ENCODE measurements around the gene TTN. TPM values are rescaled to one million over a fixed set of nuclear protein-coding genes. Genes with fewer than 3 reads are reported as not detected.

Gene TTN
- total and polyA plus RNA-seq, 4 donors, result 0.98 to 4.5 (median 1.9) TPM

- Histone ChIP-seq H3K27ac (ENCODE audit: low read depth, low read length) (no peak overlapping the region), H3K27me3 (ENCODE audit: control insufficient read depth, insufficient read depth, low read length) (no peaks in the 10 kb centered on the region), H3K36me3 (ENCODE audit: control insufficient read depth, insufficient read depth, low read length) (peaks cover 5% of the 10 kb centered on the region), H3K4me3 (ENCODE audit: low read depth, low read length) (no peak overlapping the region), H3K4me1 (ENCODE audit: control insufficient read depth, insufficient read depth, low read length) (no peaks in the 10 kb centered on the region), H3K9me3 (ENCODE audit: control insufficient read depth, insufficient read depth, low read length) (no peaks in the 10 kb centered on the region)
- no CpG with 5 or more reads among the region's 3 CpGs for WGBS (ENCODE audit: insufficient coverage)
- DNase-seq (ENCODE audit: low read depth in 4 of 6, low spot score in 6 of 6), result no peak
These were observed 321.9 kb downstream of the TTN start for GRCh38 chr2:178485356-178485755.

DNA sequence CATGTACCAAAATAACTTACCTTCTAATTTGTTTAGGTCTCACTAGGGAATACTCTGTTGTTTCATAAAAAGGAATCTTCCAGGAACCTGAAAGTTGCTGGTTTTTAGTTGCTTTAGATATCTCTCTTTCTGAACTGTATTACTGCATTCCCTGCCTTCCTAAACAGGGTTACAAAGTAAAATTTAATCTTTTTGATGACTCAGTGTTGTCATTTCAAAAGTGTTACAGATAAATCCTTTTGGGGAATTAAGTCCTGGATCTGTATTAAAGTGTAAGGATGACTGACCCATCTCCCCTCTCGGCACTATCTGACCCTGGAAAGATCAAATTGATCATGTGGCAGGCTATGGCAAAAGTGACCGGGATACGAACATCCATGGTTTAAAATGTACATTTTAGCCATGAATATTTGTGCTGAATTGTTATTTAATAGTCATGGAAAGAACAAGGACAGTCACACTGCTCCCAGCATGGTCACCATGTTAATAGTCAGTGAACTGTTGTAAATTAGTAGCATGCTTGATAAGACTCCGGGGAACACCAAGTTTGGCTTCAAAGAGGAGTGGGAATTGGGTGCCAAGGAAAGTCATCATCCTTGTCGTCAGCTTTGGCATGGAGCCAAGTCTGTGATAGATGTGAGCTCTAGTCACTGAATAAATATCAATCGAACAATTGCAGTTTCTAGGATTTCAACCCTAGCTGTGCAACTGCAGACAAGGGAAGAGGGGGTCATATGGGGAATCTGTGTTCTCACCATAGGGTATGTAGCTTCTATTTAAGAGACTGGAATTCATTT, 322.8 kb downstream of the TTN start:
- Histone ChIP-seq H3K27me3 (ENCODE audit: control insufficient read depth, insufficient read depth, low read length) (no peaks in the 10 kb centered on the region), H3K27ac (ENCODE audit: low read depth, low read length) (no peak overlapping the region), H3K9me3 (ENCODE audit: control insufficient read depth, insufficient read depth, low read length) (no peaks in the 10 kb centered on the region), H3K4me3 (ENCODE audit: low read depth, low read length) (no peak overlapping the region), H3K36me3 (ENCODE audit: control insufficient read depth, insufficient read depth, low read length) (peaks cover 5% of the 10 kb centered on the region), H3K4me1 (ENCODE audit: control insufficient read depth, insufficient read depth, low read length) (peaks cover 4% of the 10 kb centered on the region)
- WGBS (ENCODE audit: insufficient coverage), result 49% methylated on average over 4 of the region's 6 CpGs
- DNase-seq (ENCODE audit: low read depth in 4 of 6, low spot score in 6 of 6), result peak in 2 of 6 donors; percentile 74 to 87

DNA sequence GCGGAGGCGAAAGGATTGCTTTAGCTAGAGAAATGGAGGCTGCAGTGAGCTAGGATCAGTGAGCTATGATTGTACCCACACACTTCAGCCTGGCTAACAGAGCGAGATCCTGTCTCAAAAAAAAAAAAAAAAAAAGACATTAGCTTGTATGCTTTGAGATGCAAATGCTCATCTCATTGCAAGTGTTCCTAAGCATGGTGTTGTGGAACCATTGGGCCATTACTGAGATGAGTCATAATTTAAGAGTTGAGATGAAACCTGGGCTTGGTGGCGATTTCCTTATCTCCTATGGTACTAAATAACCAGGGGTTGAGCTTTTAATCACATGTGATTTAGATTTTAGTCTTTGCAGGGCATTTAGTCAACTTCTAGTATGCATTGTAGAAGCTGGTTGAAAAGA, 324.8 kb downstream of the TTN start:
- no peaks in the 10 kb centered on the region for H3K9me3 ChIP-seq (ENCODE audit: control insufficient read depth, insufficient read depth, low read length)
- H3K36me3 ChIP-seq (ENCODE audit: control insufficient read depth, insufficient read depth, low read length), result peaks cover 5% of the 10 kb centered on the region
- no peak overlapping the region for H3K4me3 ChIP-seq (ENCODE audit: low read depth, low read length)
- DNase-seq (ENCODE audit: low read depth in 4 of 6, low spot score in 6 of 6), result no peak
- WGBS (ENCODE audit: insufficient coverage), result 100% methylated on average over 2 of the region's 4 CpGs
- peaks cover 8% of the 10 kb centered on the region for H3K4me1 ChIP-seq (ENCODE audit: control insufficient read depth, insufficient read depth, low read length)
- H3K27ac ChIP-seq (ENCODE audit: low read depth, low read length), result no peak overlapping the region
- H3K27me3 ChIP-seq (ENCODE audit: control insufficient read depth, insufficient read depth, low read length), result no peaks in the 10 kb centered on the region

- peak within 1 kb of the TSS; percentile 91 for H3K4me3 ChIP-seq (ENCODE audit: low read depth, low read length)
- H3K27me3 ChIP-seq (ENCODE audit: control insufficient read depth, insufficient read depth, low read length), result no peaks in the 10 kb centered on the region
- peak in 5 of 6 donors; percentile 77 to 97 (median 89) for DNase-seq (ENCODE audit: low read depth in 4 of 6, low spot score in 6 of 6)
- H3K27ac ChIP-seq (ENCODE audit: low read depth, low read length), result peak within 1 kb of the TSS; percentile 99
- H3K4me1 ChIP-seq (ENCODE audit: control insufficient read depth, insufficient read depth, low read length), result peaks cover 8% of the 10 kb centered on the region
- under 1% methylated on average over 76 of the region's 92 CpGs for WGBS (ENCODE audit: insufficient coverage)
- no peaks in the 10 kb centered on the region for H3K9me3 ChIP-seq (ENCODE audit: control insufficient read depth, insufficient read depth, low read length)
- H3K36me3 ChIP-seq (ENCODE audit: control insufficient read depth, insufficient read depth, low read length), result no peaks in the 10 kb centered on the region
These were observed 326.7 kb downstream of the TTN start, which contains the start of gene PLEKHA3 for GRCh38 chr2:178480227-178481181. Gene PLEKHA3, plus strand, starts transcription at chr2:178480457. Its CDS starts 413 bp downstream, at chr2:178480870.

DNA sequence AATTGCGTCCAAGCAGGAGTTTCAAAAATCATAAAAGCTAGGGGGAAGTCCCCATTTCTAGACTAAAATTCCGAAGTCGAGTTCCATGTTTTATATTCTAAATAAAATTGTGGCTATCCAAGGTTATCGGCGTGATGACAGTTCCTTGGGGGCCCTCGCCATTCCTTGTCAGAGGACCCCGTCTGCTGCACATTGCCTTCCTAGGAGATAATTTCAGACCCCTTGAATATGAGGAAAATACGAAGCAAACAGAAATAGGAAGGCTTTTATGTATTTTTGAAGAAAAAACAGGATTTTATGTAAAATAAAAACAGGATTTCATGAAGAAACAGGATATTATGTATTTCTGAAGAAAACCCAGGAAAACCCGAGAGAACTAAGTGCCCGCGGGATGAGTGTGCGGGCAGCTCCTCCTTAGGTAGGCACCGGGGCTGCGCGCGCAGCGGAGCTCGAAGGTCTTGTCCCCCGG, 327.4 kb downstream of the TTN start:
- peak overlapping the region; percentile 99 for H3K27ac ChIP-seq (ENCODE audit: low read depth, low read length)
- WGBS (ENCODE audit: insufficient coverage), result 12% methylated on average over 14 of the region's 19 CpGs
- H3K9me3 ChIP-seq (ENCODE audit: control insufficient read depth, insufficient read depth, low read length), result no peaks in the 10 kb centered on the region
- H3K27me3 ChIP-seq (ENCODE audit: control insufficient read depth, insufficient read depth, low read length), result no peaks in the 10 kb centered on the region
- H3K4me1 ChIP-seq (ENCODE audit: control insufficient read depth, insufficient read depth, low read length), result peaks cover 8% of the 10 kb centered on the region
- no peak for DNase-seq (ENCODE audit: low read depth in 4 of 6, low spot score in 6 of 6)
- no peaks in the 10 kb centered on the region for H3K36me3 ChIP-seq (ENCODE audit: control insufficient read depth, insufficient read depth, low read length)
- H3K4me3 ChIP-seq (ENCODE audit: low read depth, low read length), result peak overlapping the region; percentile 91

DNA sequence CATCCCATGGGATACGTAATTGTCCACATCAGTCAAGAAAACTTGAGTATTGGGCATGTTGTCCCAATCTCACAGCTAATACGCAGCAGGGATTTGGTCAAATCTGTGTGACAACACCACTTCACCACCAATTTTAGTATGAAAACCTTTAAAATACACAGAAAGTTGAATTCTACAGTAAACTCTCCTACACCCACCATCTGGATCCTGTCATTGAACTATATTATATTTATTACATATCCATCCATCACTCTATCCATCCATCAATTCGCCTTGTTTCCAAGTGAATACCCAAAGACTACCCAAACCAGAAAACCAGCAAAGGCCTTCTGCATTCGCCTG, 328.0 kb downstream of the TTN start:
- DNase-seq (ENCODE audit: low read depth in 4 of 6, low spot score in 6 of 6), result no peak
- Histone ChIP-seq H3K9me3 (ENCODE audit: control insufficient read depth, insufficient read depth, low read length) (no peaks in the 10 kb centered on the region), H3K36me3 (ENCODE audit: control insufficient read depth, insufficient read depth, low read length) (no peaks in the 10 kb centered on the region), H3K27me3 (ENCODE audit: control insufficient read depth, insufficient read depth, low read length) (no peaks in the 10 kb centered on the region), H3K4me1 (ENCODE audit: control insufficient read depth, insufficient read depth, low read length) (peaks cover 8% of the 10 kb centered on the region), H3K27ac (ENCODE audit: low read depth, low read length) (peak overlapping the region; percentile 99), H3K4me3 (ENCODE audit: low read depth, low read length) (peak overlapping the region; percentile 91)
- WGBS (ENCODE audit: insufficient coverage), result 36% methylated on average over 2 of the region's 4 CpGs

DNA sequence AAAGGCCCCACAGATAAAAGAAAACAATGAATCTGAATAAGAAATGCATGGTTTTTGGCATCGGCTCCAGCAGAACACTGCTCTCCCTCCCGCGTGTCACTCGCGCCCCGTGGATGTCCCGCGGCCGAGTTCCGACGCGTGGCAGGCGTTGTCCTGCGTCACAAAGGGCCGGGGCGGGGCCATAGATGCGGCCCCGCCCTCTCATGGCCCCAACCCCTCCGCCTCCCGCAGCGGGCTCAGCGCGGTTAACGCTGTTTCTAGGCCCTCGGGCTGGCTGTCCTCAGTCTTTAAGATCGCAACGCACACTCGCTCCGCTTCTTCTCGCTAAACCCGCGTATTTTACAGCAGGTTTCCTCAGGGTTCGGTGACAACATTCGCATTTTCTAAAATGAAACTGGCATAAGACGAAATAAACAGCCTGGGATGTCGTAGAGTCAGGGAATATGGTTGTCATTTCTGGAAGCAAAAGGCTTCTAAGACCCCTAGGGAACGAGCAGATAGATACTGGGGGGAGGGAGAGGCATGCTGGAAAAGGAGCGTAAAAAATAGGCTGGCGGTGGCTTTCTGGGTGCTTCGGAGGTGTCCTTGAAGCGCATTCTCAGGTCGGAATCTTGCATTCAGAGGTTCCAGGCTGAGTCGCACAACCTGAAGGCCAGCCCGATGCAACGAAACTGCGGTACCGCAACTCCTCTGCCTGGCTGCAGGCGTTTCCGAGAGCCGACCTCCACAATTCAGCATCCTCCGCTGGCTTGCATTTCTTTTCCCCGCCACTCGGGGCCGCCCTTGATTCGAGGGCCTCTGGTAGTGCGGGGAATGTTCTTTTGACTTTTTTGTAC, 328.6 kb downstream of the TTN start, which contains the start of gene FKBP7:
Gene FKBP7, minus strand, starts transcription at position 162 of the 836 bp plus-strand sequence. Its CDS starts 101 bp downstream, at position 61.
- Histone ChIP-seq H3K9me3 (ENCODE audit: control insufficient read depth, insufficient read depth, low read length) (no peaks in the 10 kb centered on the region), H3K4me1 (ENCODE audit: control insufficient read depth, insufficient read depth, low read length) (peaks cover 8% of the 10 kb centered on the region), H3K4me3 (ENCODE audit: low read depth, low read length) (peak within 1 kb of the TSS; percentile 91), H3K36me3 (ENCODE audit: control insufficient read depth, insufficient read depth, low read length) (no peaks in the 10 kb centered on the region), H3K27ac (ENCODE audit: low read depth, low read length) (peak within 1 kb of the TSS; percentile 99), H3K27me3 (ENCODE audit: control insufficient read depth, insufficient read depth, low read length) (no peaks in the 10 kb centered on the region)
- under 1% methylated on average over 47 of the region's 56 CpGs for WGBS (ENCODE audit: insufficient coverage)
- DNase-seq (ENCODE audit: low read depth in 4 of 6, low spot score in 6 of 6), result peak; percentile 83 to 97 (median 90)

DNA sequence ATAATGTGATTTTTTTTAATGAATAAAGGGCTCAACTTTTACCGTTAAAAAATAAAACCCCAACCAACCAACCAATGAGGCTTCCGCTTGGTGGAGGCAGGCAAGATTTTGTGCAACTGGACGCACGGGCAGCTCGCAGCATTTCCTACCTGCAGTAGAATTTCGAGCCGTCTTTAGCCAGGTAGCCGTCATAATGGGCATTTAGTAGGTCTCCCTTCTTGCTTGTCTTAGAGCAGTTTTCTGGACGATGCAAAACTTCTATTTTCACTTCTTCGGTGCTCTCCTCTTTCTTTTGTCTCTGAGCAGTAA, 329.1 kb downstream of the TTN start:
- Histone ChIP-seq H3K27ac (ENCODE audit: low read depth, low read length) (peak overlapping the region; percentile 99), H3K36me3 (ENCODE audit: control insufficient read depth, insufficient read depth, low read length) (no peaks in the 10 kb centered on the region), H3K4me3 (ENCODE audit: low read depth, low read length) (peak overlapping the region; percentile 91), H3K9me3 (ENCODE audit: control insufficient read depth, insufficient read depth, low read length) (no peaks in the 10 kb centered on the region), H3K4me1 (ENCODE audit: control insufficient read depth, insufficient read depth, low read length) (peaks cover 8% of the 10 kb centered on the region), H3K27me3 (ENCODE audit: control insufficient read depth, insufficient read depth, low read length) (no peaks in the 10 kb centered on the region)
- WGBS (ENCODE audit: insufficient coverage), result 5% methylated on average over 7 of the region's 10 CpGs
- no peak for DNase-seq (ENCODE audit: low read depth in 4 of 6, low spot score in 6 of 6)
